ENCODE measurements around the gene EFNA5.

DNA sequence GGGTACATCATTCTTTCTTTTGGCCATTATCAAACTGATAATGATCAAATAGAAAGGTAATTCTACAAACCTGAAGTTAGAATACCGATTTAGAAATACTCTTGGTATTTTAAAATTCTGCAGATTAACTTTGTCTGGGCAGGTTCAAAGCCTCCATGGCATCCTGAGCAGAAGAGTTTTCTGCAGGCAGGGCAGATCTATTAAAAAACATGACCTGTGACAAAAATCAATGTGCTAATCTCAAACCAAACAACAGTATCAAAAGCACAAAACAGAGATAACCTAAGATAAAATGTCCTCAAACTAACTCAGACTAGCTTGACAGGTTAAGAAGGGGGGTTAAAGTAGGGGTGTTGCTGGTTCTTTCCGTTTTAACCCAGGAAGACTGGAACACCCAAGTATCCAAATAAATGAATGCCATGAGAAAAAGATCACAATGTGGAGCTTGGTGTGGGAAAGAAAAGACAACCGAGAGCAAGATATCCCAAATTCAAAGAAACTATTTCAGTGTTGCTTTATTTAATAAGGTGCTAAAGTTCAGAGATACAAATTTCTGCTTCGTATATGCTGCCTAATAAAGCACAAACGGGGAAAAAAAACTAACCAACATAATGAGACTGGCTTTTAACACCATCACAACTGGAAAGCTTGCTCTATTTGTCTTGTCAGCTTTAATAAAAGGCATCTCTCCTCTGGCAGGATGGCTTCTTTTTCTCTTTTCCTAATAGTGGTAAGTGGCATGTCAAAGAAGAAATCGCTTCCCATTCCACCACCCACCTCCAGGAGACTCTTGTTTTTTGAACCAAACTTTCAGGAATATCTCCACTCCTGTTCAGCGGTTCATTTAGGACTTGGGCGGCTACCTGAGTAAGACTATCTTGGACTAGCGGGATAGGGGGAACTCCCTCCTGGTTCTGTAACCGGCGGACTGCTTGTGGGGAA is 2.3 kb downstream of the EFNA5 start:
- TF ChIP-seq POLR2A (IDR thresholded peaks at IDR 0.05), result no peak
- TF ChIP-seq, protein P1, sequence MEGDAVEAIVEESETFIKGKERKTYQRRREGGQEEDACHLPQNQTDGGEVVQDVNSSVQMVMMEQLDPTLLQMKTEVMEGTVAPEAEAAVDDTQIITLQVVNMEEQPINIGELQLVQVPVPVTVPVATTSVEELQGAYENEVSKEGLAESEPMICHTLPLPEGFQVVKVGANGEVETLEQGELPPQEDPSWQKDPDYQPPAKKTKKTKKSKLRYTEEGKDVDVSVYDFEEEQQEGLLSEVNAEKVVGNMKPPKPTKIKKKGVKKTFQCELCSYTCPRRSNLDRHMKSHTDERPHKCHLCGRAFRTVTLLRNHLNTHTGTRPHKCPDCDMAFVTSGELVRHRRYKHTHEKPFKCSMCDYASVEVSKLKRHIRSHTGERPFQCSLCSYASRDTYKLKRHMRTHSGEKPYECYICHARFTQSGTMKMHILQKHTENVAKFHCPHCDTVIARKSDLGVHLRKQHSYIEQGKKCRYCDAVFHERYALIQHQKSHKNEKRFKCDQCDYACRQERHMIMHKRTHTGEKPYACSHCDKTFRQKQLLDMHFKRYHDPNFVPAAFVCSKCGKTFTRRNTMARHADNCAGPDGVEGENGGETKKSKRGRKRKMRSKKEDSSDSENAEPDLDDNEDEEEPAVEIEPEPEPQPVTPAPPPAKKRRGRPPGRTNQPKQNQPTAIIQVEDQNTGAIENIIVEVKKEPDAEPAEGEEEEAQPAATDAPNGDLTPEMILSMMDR (IDR thresholded peaks at IDR 0.05), result peak in 1 of 6 experiments; percentile 13

Data from esophagus squamous epithelium (tissue), 4 donors.